PC-9 (cell line): ENCODE measurements around the gene HBP1. TPM values are rescaled to one million over a fixed set of nuclear protein-coding genes. Genes with fewer than 3 reads are reported as not detected.

Experiments
- BruUV-seq: library from RNA; stranded (reverse); fragments of 400-500 nt; replicated peaks from 2 replicates; lab custom pipeline; 2021; lab: Mats Ljungman, UMichigan
- CTCF ChIA-PET: fragments of 300-600 bp; sonication (Branson Sonifier 250); formaldehyde crosslinking; loops from one replicate; lab custom pipeline; 2022; ENCODE audit warnings: antibody characterized with exemption; lab: Charles Lee
- POLR2A ChIA-PET: fragments of 300-600 bp; sonication (Branson Sonifier 250); formaldehyde crosslinking; loops from one replicate; lab custom pipeline; 2022; ENCODE audit warnings: antibody characterized with exemption; ENCODE audit not compliant: unreplicated experiment; lab: Charles Lee
- DNase-seq, 2 experiments: peaks; one replicate each; pipeline versions ENCODE4 v3.0.0 to v3.0.0-alpha.2; 2015 to 2022; ENCODE audit warnings: mixed read lengths in 1 of 2
- H2AFZ ChIP-seq: fragments of 200-600 bp; sonication (generic); 2 replicates; pipeline ENCODE4 v1.8.1; 2017; ENCODE audit warnings: antibody characterized with exemption
- H3F3A ChIP-seq: fragments of 200-600 bp; sonication (generic); 2 replicates; pipeline ENCODE4 v1.8.1; 2017; ENCODE audit warnings: antibody characterized with exemption, mild to moderate bottlenecking, low read depth; ENCODE audit not compliant: insufficient read depth
- H3K27ac ChIP-seq: fragments of 200-600 bp; sonication (generic); 2 replicates; pipeline ENCODE4 v1.6.1; 2016; ENCODE audit warnings: mixed run types
- H3K27me3 ChIP-seq: fragments of 200-600 bp; sonication (generic); 2 replicates; pipeline ENCODE4 v1.6.1; 2016; ENCODE audit warnings: low read depth, mixed run types; ENCODE audit not compliant: insufficient read depth
- H3K36me3 ChIP-seq: fragments of 200-600 bp; sonication (generic); 2 replicates; pipeline ENCODE4 v1.6.1; 2016; ENCODE audit warnings: low read depth, mixed run types
- H3K4me1 ChIP-seq: fragments of 200-600 bp; sonication (generic); replicated peaks from 2 replicates; pipeline ENCODE4 v1.6.1; 2016; ENCODE audit warnings: mixed run types; ENCODE audit not compliant: insufficient read depth
- H3K4me2 ChIP-seq: fragments of 200-600 bp; sonication (generic); 2 replicates; pipeline ENCODE4 v1.6.1; 2017; ENCODE audit warnings: mixed run types
- H3K4me3 ChIP-seq: fragments of 200-600 bp; sonication (generic); 2 replicates; pipeline ENCODE4 v1.6.1; 2016; ENCODE audit warnings: mixed run types
- H3K79me2 ChIP-seq: fragments of 200-600 bp; sonication (generic); 2 replicates; pipeline ENCODE4 v1.6.1; 2017; ENCODE audit warnings: low read depth, mixed run types
- H3K9me2 ChIP-seq: fragments of 200-600 bp; sonication (generic); 2 replicates; pipeline ENCODE4 v1.8.1; 2017; ENCODE audit warnings: mild to moderate bottlenecking; ENCODE audit not compliant: insufficient read depth
- H3K9me3 ChIP-seq: fragments of 200-600 bp; sonication (generic); 2 replicates; pipeline ENCODE4 v1.8.1; 2016; ENCODE audit warnings: low read depth; ENCODE audit not compliant: insufficient read depth
- H4K20me1 ChIP-seq: fragments of 200-600 bp; sonication (generic); 2 replicates; pipeline ENCODE4 v1.8.1; 2017; ENCODE audit not compliant: insufficient read depth
- EZH2 ChIP-seq: fragments of 200-600 bp; sonication (generic); IDR thresholded peaks from 2 replicates; pipeline ENCODE4 v1.8.0; 2017; ENCODE audit warnings: antibody characterized with exemption, low read depth
- intact Hi-C: fragments of 100-400 bp; cut with micrococcal nuclease; formaldehyde crosslinking; loops from one replicate; pipeline ENCODE4 v1.10.0; 2022; ENCODE audit not compliant: unreplicated experiment
- total RNA-seq: library from RNA; stranded (reverse); gene quantifications from 2 replicates; pipeline ENCODE4 v1.2.3, GENCODE V29; 2021
- TF ChIP-seq, protein P1 (sequence below): fragments of 200-600 bp; sonication (generic); conservative IDR thresholded peaks from 2 replicates; pipeline ENCODE4 v1.6.1; 2017; ENCODE audit warnings: mixed run types, antibody characterized with exemption, mild to moderate bottlenecking, moderate library complexity

The HBP1 gene
- total RNA-seq, 1 experiment from 2014 or later = 60.0 TPM

DNA sequence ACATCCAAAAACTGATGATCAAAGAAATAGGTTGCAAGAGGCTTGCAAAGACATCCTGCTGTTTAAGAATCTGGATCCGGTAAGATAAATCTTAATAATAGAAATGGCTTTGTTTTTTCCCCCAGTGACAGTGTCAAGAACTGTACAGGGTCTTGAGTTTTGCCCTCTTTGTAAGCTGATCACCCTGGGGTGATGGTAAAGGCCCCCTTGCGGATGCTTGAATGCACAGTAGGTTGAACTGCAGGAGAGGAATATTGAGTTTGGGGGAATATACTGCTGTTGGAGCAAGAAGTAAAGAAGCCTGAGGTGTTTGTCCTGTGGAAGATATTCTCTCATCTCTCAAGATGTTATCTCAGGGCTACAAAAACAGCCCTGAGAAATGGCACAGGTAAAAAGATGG lies 40.6 kb upstream of the HBP1 start:
- Histone ChIP-seq H4K20me1 (no peaks in the 10 kb centered on the region), H3K79me2 (no peaks in the 10 kb centered on the region), H3K9me3 (no peaks in the 10 kb centered on the region), H3K27me3 (no peaks in the 10 kb centered on the region), H3K27ac (no peak overlapping the region), H3F3A (no peaks in the 10 kb centered on the region), H3K36me3 (no peaks in the 10 kb centered on the region), H2AFZ (no peak overlapping the region), H3K4me2 (no peak overlapping the region), H3K9me2 (no peaks in the 10 kb centered on the region), H3K4me1 (no peaks in the 10 kb centered on the region), H3K4me3 (no peak overlapping the region)
- no peak for DNase-seq
- TF ChIP-seq, protein P1, sequence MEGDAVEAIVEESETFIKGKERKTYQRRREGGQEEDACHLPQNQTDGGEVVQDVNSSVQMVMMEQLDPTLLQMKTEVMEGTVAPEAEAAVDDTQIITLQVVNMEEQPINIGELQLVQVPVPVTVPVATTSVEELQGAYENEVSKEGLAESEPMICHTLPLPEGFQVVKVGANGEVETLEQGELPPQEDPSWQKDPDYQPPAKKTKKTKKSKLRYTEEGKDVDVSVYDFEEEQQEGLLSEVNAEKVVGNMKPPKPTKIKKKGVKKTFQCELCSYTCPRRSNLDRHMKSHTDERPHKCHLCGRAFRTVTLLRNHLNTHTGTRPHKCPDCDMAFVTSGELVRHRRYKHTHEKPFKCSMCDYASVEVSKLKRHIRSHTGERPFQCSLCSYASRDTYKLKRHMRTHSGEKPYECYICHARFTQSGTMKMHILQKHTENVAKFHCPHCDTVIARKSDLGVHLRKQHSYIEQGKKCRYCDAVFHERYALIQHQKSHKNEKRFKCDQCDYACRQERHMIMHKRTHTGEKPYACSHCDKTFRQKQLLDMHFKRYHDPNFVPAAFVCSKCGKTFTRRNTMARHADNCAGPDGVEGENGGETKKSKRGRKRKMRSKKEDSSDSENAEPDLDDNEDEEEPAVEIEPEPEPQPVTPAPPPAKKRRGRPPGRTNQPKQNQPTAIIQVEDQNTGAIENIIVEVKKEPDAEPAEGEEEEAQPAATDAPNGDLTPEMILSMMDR = no peak
- TF ChIP-seq EZH2 = no peak
- BruUV-seq = no TSS peak
- intact Hi-C loops = no loop called here
- ChIA-PET CTCF (no interaction called here), POLR2A (no interaction called here)

DNA sequence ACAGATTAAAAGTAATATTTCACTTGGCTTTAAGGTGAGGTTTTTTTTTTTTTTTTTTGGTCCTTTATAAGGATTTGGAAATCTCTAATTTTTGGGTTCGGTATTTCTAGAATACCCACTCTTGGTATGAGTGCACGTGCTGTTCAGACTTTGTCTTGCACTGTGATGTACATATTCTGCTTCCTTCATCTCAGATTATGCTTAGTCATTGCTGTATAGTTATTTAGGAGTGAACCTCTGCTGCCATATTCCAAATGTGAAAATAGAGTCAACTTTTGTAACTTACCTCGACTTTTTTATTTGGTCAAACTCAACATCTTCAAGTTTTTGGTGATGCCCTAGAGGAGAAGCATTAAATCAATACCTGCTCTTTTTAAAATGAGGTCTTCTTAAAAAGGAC lies 40.1 kb upstream of the HBP1 start:
- Histone ChIP-seq H3K4me1 (no peaks in the 10 kb centered on the region), H3K9me3 (no peaks in the 10 kb centered on the region), H3K9me2 (no peaks in the 10 kb centered on the region), H2AFZ (no peak overlapping the region), H3F3A (no peaks in the 10 kb centered on the region), H3K4me3 (no peak overlapping the region), H3K27me3 (no peaks in the 10 kb centered on the region), H3K4me2 (no peak overlapping the region), H3K79me2 (no peaks in the 10 kb centered on the region), H4K20me1 (no peaks in the 10 kb centered on the region), H3K27ac (no peak overlapping the region), H3K36me3 (no peaks in the 10 kb centered on the region)
- no peak for DNase-seq
- ChIA-PET POLR2A (no interaction called here), CTCF (no interaction called here)
- intact Hi-C loops = no loop called here
- BruUV-seq = no TSS peak
- TF ChIP-seq, protein P1 = no peak
- TF ChIP-seq EZH2 = no peak

DNA sequence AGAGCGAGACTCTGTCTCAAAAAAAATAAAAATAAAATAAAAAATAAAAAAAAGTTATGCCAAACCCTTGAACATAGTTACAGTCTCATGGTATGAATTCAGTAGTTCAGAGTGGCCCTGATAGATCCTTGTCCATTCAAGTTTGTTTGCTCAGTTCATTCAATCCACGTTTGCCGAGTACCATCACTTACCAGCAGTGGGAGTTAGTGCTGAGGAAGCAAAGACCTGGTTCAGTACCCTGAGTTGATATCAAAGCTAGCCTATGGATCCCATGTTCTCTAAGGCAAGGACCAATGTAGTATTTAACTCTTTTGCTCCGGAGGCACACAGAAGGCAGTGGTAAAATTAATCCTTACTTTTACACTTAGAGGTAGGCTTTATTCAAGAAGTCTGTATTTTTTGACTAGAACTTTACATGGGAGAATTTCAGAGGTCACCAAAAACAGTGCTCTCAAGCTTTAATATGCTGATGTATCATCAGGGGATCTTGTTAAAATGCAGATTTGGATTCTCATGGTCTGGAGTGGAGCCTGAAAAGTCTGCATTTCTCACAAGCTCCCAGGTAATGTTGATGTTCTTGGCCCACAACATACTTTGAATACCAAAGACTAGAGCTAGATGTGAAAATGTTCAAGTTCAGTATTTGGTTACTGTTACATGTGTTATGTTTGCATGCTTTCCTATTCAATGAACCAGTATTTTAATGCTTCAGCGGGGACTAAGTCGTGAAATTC lies 38.1 kb upstream of the HBP1 start:
- H3K9me3 ChIP-seq = no peaks in the 10 kb centered on the region
- H3F3A ChIP-seq = no peaks in the 10 kb centered on the region
- no peak for DNase-seq
- no peak overlapping the region for H3K27ac ChIP-seq
- no peak overlapping the region for H3K4me2 ChIP-seq
- no peaks in the 10 kb centered on the region for H4K20me1 ChIP-seq
- no peaks in the 10 kb centered on the region for H3K9me2 ChIP-seq
- no peak for TF ChIP-seq EZH2
- TF ChIP-seq, protein P1 = no peak
- ChIA-PET POLR2A (no interaction called here), CTCF (no interaction called here)
- H3K4me3 ChIP-seq = no peak overlapping the region
- intact Hi-C loops = no loop called here
- BruUV-seq = no TSS peak
- no peaks in the 10 kb centered on the region for H3K4me1 ChIP-seq
- no peaks in the 10 kb centered on the region for H3K27me3 ChIP-seq
- H3K79me2 ChIP-seq = no peaks in the 10 kb centered on the region
- H2AFZ ChIP-seq = no peak overlapping the region
- H3K36me3 ChIP-seq = no peaks in the 10 kb centered on the region
